ENCODE results near the gene GAS7. TPM values are rescaled to one million over a fixed set of nuclear protein-coding genes. Genes with fewer than 3 reads are reported as not detected.

Gene GAS7
- total RNA-seq, 1 experiment from 2014 or later: 12.3 TPM

- TF ChIP-seq ZNF263 (CRISPR knock-in tag; IDR thresholded peaks at IDR 0.05; ENCODE audit: low read depth) (no peak), ZNF512 (CRISPR knock-in tag; IDR thresholded peaks at IDR 0.05; ENCODE audit: borderline replicate concordance) (no peak), RELA (CRISPR knock-in tag; IDR thresholded peaks at IDR 0.05; ENCODE audit: borderline replicate concordance) (no peak)
Measured at GRCh38 chr17:10177131-10177912, 21.1 kb downstream of the GAS7 start (continued).

GRCh38 chr17:10173913-10174312 is 24.5 kb downstream of the GAS7 start:
- H3K4me3 Mint-ChIP-seq: no peak overlapping the region
- no peak for DNase-seq (ENCODE audit: low spot score)
- peaks cover 4% of the 10 kb centered on the region; the same call in 1 of the 2 replicates for H3K36me3 Mint-ChIP-seq
- no peak for ATAC-seq
- no peaks in the 10 kb centered on the region for H3K27me3 Mint-ChIP-seq (ENCODE audit: low read depth)
- TF ChIP-seq NFYB (CRISPR knock-in tag; conservative IDR thresholded peaks at IDR 0.05; ENCODE audit: low read depth): no peak
- TF ChIP-seq RORB (CRISPR knock-in tag; IDR thresholded peaks at IDR 0.05): no peak
- TF ChIP-seq ZNF232 (CRISPR knock-in tag; IDR thresholded peaks at IDR 0.05): no peak
- no peak for TF ChIP-seq E2F4 (CRISPR knock-in tag; IDR thresholded peaks at IDR 0.05; ENCODE audit: borderline replicate concordance, low read depth)
- TF ChIP-seq ZNF281 (CRISPR knock-in tag; IDR thresholded peaks at IDR 0.05): no peak
- no peak for TF ChIP-seq MAX (CRISPR knock-in tag; IDR thresholded peaks at IDR 0.05)
- TF ChIP-seq ZNF263 (CRISPR knock-in tag; IDR thresholded peaks at IDR 0.05; ENCODE audit: low read depth): no peak
- no peak for TF ChIP-seq ARID4B (CRISPR knock-in tag; IDR thresholded peaks at IDR 0.05; ENCODE audit: borderline replicate concordance)
- TF ChIP-seq EMX1 (CRISPR knock-in tag; IDR thresholded peaks at IDR 0.05): no peak
- TF ChIP-seq TCF7 (CRISPR knock-in tag; IDR thresholded peaks at IDR 0.05; ENCODE audit: low read depth): no peak
- TF ChIP-seq ATF6 (CRISPR knock-in tag; IDR thresholded peaks at IDR 0.05): no peak
- TF ChIP-seq JUN (CRISPR knock-in tag; IDR thresholded peaks at IDR 0.05): no peak
- TF ChIP-seq RELA (CRISPR knock-in tag; IDR thresholded peaks at IDR 0.05; ENCODE audit: borderline replicate concordance): no peak
- no peak for TF ChIP-seq ZNF423 (CRISPR knock-in tag; IDR thresholded peaks at IDR 0.05)
- no peak for TF ChIP-seq USF2 (CRISPR knock-in tag; IDR thresholded peaks at IDR 0.05)
- H3K9me3 Mint-ChIP-seq: peaks cover 11% of the 10 kb centered on the region
- H3K4me1 Mint-ChIP-seq: peaks cover 42% of the 10 kb centered on the region
- H3K27ac Mint-ChIP-seq: no peak overlapping the region
- POLR2A ChIA-PET: no interaction called here
- CTCF ChIA-PET: interaction anchor here (1.1 kb wide), 1 partner anchor 25 kb away, joined by 3 read pairs; the partner anchor contains the start of gene GAS7

All from WTC11 (cell line).